ENCODE measurements around the gene FLCN.

Gene FLCN

GRCh38 chr17:17167356-17167755 lies 69.6 kb downstream of the FLCN start:
- DNase-seq (ENCODE audit: low read depth), result no peak

GRCh38 chr17:17166446-17166845 lies 70.5 kb downstream of the FLCN start:
- no peak for DNase-seq (ENCODE audit: low read depth)

- DNase-seq (ENCODE audit: low read depth), result no peak
Measured at GRCh38 chr17:17165666-17166308, 71.2 kb downstream of the FLCN start.

- no peak for DNase-seq (ENCODE audit: low read depth)
Measured at GRCh38 chr17:17164676-17165075, 72.3 kb downstream of the FLCN start.

GRCh38 chr17:17164156-17164555 lies 72.8 kb downstream of the FLCN start:
- DNase-seq (ENCODE audit: low read depth), result no peak
